GM18909 (cell line): ENCODE data around the gene CRISPLD2.

Experiments
- ATAC-seq: cut with Tn5 transposase; IDR thresholded peaks from one replicate; pipeline ENCODE4 v1.9.1; 2021; ENCODE audit warnings: mild to moderate bottlenecking; ENCODE audit not compliant: unreplicated experiment, poor library complexity

Gene CRISPLD2

GRCh38 chr16:84839054-84839453 is 19.3 kb downstream of the CRISPLD2 start:
- no peak for ATAC-seq

GRCh38 chr16:84839956-84840355 is 20.2 kb downstream of the CRISPLD2 start:
- no peak for ATAC-seq

- no peak for ATAC-seq
These were observed 21.2 kb downstream of the CRISPLD2 start for GRCh38 chr16:84840687-84841627.

DNA sequence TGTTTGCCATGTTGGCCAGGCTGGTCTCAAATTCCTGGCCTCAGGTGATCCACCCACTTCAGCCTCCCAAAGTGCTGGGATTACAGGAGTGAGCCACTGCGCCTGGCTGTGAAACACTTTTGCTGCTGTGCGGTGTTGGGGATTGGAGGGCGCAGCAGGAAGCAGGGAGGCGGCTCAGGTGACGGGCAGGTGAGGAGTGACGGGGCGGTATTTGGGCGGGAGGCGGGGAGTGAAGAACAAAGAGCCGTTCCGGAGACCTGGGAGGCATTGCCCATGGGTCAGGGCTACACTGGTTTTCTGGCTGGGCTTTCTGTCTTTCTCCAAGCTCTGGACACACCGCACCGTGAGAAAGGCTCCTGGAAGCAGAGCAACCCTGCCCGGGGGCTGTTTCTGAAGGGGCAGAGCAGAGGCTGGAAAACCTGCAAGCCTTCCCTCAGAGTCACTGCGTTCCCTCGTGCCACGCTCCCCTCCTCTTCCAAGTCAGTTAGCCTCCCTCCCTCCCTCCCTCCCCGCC is 22.1 kb downstream of the CRISPLD2 start:
- no peak for ATAC-seq

DNA sequence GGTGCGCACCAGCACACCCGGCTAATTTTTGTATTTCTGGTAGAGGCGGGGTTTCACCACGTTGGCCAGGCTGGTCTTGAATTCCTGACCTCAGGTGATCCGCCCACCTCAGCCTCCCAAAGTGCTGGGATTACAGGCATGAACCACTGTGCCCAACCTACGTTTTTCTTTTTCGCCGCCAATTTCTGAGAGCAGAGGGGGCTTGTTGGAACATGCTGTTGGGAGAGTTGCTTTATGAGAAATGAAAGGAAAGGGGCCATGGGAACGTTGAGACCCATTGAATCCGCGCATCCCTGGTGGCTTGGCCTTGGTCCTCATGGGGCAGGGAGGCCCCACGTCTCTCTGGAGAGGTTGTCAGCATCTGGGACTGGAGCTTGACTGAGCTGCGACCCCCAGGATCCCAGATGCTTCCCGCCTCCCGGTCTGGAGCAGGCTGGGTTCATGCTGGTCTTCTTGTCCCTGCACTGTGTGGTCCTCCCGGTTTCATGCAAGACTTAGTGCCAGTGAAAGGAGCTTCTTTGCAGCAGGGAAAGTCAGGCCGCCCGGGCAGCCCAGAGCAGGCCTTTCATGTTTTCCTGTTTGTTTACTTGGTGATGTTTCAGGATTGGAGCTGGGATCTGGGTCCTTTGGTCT is 22.8 kb downstream of the CRISPLD2 start:
- ATAC-seq: no peak

- ATAC-seq: no peak
These were observed 23.6 kb downstream of the CRISPLD2 start for GRCh38 chr16:84843149-84844048.

DNA sequence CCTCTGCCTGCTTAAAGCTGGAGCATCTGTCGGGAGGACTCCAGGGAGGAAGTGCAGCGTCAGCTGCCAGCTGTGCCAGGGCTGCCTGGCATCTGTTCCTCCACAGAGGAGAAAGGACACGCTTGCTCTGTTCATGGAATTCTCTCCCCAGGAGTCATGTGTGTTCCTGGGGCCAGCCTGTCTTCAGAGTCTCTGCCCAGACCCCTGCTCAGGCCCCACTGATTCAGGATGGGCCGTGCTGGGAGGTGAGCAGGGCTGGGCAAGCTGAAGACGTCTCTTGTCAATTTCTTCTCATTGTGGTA is 24.2 kb downstream of the CRISPLD2 start:
- ATAC-seq: no peak

GRCh38 chr16:84844559-84845495 is 25.0 kb downstream of the CRISPLD2 start:
- no peak for ATAC-seq

- no peak for ATAC-seq
These were observed 25.8 kb downstream of the CRISPLD2 start for GRCh38 chr16:84845496-84846002.

GRCh38 chr16:84847564-84848355 is 28.0 kb downstream of the CRISPLD2 start:
- no peak for ATAC-seq

GRCh38 chr16:84848986-84849634 is 29.3 kb downstream of the CRISPLD2 start:
- no peak for ATAC-seq

DNA sequence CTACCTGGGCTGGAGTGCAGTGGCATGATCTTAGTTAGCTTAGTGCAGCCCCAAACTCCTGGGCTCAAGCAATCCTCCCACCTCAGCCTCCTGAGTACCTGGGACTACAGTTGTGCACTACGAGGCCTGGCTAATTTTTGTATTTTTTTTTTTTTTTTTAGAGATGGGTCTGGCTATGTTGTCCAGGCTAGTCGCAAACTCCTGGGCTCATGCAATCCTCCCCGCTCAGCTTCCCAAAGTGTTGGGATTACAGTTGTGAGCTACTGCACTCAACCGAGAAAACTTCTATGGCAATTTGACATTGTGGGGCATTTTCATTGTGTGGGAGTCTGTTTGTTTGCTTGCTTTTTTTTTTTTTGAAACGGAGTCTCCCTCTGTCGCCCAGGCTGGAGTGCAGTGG is 30.0 kb downstream of the CRISPLD2 start:
- no peak for ATAC-seq

DNA sequence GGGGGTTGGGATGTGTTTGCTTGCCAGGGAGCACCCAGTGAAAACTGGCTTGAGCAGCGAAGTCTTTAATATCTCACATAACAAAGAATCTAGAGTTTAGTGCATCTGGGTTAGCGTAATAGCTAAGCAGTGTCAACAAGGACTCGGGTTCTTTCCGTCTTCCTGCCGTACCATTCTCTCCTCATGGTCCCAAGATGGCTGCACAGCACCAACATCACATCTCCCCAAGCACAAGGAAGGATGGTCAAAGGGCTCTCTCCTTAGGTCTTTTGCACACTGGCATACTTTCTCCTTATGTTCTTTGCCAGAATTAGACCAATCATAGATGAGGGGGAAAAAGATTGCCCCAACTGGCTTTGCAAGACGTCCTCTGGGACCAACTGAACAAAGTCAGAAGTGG is 30.9 kb downstream of the CRISPLD2 start:
- no peak for ATAC-seq

GRCh38 chr16:84851192-84852127 is 31.7 kb downstream of the CRISPLD2 start:
- ATAC-seq: no peak

DNA sequence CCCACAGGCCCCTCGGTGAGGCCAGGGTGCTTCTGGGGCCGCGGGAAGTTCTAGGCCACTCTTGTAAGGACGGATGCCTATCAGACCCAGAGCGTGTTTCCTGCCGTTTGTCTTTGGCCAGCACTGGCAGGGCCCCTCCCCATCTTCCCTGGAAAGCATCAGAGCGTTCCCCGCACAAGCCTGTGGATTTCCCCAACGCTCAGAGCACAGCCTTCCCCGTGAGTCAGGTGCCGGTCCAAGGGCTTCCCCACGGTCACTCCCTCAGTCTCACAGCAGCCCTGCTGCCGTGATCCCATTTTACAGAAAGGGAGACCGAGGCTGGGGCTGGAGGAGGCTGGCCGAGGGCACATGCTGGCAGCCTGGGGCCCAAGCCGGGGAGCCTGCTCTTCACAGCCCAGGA is 33.7 kb downstream of the CRISPLD2 start:
- ATAC-seq: no peak

- no peak for ATAC-seq
These were observed 35.0 kb downstream of the CRISPLD2 start for GRCh38 chr16:84854759-84855158.
